Activated CD4-positive, alpha-beta T cell treated with anti-CD3 and anti-CD28 coated beads, Interleukin-2, amount 50 U/mL, for 24 hours (primary cell): ENCODE results near the gene NCOA3.

Source experiments
- DNase-seq, 2 donors: peaks; one replicate each; pipeline ENCODE4 v3.0.0-alpha.2; 2020; ENCODE audit warnings: low read depth in 1 of 2, low spot score in 1 of 2

Gene NCOA3

DNA sequence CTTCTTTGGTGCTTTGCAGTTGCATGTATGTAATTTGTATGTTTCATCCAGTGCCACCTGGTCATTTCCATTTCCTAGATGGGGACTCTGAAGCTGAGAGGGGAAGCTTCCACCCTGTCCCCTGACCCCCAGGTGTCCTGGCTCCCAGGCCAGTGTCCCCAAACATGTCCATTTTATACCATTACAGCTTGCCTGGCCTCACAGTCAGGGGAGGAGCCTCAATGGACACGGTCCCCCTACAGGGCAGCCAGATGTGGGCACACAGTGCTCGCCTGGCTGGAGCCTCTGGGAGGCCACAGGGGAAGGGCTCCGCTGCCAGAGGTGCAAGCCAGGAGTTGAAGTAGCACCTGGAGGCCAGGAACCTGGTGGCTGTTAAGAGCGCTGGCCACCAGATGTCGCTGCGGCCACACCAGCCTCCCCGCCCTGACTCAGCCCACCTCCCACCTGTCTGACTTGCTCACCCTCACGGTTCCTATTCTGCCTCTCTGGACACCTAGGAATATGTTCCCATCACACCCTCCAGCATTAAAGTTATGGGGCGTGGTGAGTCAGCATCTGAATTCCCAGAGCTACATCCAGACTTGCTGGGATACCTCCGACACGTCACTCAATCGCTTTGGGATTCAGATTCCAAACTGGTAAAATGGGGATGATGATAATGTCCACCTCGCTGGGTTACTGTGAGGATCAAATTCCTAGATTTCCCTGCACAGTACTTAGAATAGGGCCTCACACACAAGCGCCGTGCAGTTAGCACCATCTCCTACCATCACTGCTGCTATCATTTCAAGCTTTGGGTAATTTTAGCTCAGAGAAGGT, 176.2 kb downstream of the NCOA3 start:
- DNase-seq, result peak; percentile 28 to 36

DNA sequence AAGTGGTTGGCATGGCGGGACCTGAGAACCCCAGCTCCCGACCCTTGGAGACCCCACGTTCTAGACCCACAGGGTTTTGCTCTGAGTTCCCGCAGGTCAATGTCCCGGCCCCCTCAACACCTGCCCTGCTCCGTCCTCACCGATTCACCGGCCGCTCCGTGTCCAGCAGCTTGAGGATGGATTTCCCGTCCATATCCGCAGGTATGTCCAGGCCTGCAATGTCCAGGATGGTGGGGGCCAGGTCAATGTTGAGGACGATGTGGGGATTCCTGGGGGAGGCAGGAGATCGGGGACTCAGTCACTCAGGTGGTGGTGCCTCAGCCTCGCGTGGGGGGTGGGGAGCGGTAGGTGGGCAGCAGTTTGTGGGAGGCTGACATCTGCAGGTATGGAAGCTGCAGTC, 176.8 kb downstream of the NCOA3 start:
- no peak for DNase-seq

DNA sequence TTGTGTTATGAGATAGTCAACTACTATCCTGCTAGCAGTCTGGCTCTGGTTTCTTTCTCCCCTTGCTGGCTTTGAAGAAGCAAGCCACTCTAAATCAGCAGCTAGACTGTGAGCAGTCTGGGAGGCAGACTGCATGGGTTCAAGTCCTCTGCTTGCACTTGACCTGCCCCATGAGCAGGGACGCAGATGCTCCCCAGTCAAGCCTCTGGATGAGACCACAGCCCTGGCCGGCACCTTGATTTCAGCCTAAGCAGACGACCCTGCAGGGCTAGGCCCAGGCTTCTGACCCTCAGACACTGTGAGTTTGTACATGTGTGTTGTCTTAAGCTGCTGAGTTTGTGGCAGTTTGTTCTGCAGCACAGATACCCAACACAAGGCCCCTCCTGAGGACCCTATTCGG, 177.8 kb downstream of the NCOA3 start:
- DNase-seq, result no peak

DNA sequence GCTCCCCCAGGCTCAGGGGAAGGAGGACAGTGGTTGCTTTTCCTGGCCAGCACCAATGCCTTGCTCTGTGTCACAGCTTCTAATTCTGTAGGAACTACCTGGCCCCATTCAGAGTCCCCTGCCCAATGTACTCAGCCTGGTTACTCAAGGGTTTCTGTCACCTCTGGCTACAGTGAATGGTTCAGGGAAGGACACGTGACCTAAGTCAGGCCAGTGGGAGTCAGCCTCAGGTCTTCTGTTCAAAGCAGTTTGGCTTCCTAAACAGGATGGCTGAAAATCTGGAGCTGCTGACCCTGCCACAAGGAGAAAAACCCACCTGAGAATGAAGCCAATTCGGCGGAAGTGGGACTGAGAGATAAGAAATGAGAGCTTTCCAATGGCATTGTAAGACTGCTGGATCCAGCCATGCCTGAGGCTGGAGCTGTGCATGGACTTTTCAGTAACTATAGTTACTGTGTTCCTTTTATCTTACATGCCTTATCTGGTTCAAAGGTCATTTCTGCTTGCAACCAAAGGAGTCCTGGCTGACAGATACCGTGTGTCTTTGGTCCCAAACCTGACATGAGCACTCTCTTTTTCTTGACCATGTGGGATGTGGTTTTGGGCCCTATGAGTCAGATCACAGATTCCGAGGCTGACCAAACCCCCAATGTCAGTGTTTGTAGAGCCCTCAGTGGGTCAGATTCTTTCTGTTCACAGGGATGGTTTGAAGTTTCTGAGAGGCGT, 179.3 kb downstream of the NCOA3 start:
- no peak for DNase-seq

DNA sequence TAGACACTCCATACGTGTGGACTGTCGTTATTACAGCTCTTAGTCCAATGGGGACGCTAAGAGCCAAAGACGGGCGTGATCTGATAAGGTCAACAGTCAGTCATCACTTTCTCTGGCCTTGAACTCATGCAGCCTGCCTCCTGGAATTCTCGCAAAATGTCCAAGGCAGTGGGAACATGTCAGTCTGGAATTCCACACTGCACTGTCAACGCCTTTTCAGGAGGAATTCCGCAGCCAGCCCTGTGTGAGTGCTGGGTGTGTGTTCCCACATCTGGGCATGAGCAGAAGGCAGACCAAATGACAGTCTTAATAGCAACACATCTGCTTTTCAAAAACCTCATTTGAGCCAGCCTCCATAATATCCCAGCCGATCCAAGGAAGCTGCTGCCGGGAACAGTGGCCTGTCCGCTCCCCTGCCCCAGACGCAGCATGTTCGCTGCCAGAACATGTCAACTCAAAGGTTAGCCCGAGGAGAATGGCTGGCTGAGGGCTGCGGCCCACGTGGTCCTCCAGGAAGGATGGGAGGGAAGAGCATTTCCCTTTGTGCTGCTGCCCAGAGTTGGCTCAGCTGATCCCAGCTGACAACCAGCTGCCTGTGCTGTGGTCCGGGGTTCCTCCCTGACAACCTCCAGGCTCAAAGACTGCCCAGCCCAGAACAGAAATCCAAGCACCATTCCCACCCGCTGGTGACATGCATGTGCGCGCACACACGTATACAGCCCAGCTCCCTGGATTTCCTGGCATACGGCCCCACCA, 180.5 kb downstream of the NCOA3 start:
- no peak for DNase-seq

DNA sequence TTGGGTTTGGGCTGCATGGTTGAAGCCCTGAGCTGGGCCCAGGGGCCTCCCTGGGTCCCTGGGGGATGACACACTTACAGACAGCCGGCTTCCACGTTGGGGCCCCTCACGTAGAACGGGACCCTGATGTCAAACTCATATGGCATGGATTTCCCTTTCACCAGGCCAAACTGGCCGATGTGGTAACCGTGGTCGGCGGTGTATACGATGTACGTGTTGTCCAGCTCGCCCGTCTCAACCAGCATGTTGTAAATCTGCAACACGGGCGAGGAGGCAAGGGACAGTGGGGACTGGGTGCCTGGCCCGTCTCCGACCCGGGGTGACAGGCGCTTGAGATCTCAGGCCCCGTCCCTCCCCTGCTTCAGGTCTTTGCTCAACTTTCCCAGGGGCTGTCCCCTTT, 181.2 kb downstream of the NCOA3 start:
- no peak for DNase-seq

DNA sequence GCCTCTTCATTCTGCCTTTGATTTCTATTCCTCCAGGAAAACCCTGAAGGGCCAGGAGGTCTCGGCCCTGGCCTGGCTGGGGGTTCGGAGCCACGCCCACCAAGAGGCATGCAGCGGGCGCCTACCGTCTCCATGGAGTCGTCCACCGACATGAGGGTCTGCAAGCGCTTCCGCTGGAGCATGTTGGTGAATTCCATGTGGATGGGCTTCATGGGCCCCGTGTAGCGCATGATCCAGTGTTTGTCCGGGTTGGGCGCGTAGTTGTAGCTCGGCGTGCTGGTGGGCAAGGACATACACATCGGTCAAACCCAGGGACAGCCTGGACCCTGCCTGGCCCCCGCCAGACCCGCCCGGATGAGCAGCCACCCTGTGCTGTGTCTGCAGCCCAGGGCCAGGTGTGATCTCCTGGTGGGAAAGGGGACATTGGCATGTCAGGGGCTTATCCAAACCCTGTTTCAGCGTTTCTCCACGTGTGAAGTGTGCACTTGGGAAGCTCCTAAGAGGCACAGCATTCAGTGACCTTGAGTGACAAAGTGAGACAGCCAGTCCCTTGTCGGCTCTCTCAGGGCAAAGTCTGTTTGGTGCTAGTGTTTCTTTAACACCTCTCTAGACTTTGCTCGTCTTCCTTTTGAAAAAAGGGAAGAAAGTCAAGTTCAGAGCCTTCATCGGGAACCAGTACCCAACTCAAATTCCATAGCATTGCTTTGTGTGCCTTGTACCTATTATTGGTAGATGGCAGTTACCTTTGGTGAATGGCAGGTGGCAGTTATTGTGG, 182.8 kb downstream of the NCOA3 start:
- DNase-seq, result no peak

DNA sequence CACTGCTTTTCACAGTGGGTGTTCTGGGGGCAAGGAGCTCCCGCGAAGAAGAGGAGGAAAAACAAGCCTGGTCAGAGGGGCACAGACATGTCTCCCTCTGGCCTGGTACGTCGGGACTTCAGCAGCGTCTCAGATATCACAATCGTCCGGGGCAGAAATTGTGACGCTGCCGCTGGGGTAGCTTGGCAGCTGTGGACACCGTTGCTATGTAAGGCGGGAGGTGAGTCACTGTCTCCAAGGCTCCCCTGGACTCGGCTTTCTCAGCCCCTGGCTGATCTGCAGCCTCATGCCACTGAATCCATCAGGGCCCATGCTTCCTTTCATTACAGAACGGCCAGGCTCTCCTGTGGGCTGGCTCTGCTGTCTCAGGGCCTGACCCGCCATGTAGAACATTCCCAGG, 184.9 kb downstream of the NCOA3 start:
- DNase-seq, result no peak

DNA sequence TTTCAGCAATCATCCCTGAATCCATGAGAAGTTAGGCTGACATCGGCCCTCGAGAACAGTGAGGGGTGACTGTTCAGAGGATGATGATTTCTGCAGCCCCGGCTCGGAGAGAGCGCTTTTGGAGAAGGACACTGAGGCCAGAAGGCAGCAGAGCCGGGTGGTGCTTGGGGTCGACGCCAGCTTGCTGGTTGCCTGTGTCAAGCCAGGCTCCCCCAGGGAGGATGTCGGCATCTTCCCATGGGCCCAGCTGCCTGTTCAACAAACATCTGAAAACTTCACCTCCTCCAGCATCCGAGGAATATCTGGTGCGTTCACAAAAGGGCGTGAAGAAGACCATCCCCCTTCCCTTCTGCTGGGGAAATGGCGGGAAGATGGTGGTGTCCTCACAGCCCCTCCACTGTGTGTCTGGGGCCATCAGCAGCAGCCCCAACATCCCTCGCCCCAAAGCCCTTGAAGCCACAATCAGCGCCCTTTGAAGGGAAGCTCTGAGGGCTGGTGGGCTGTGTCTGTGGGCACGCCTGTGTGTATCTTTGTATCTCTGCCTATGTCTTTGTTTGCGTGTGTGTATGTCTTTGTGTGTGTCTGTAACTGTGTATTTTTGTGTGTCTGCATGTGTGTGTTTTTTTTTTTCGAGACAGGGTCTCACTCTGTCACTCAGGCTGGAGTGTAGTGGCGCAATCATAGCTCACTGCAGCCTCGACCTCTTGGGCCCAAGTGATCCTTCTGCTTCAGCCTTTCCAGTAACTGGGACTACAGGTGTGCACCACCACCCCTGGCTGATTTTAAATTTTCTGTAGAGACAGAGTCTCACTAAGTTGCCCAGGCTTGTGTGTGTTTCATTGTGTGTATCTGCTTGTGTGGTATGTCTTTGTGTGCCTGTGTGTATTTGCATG, 185.7 kb downstream of the NCOA3 start:
- DNase-seq, result no peak

DNA sequence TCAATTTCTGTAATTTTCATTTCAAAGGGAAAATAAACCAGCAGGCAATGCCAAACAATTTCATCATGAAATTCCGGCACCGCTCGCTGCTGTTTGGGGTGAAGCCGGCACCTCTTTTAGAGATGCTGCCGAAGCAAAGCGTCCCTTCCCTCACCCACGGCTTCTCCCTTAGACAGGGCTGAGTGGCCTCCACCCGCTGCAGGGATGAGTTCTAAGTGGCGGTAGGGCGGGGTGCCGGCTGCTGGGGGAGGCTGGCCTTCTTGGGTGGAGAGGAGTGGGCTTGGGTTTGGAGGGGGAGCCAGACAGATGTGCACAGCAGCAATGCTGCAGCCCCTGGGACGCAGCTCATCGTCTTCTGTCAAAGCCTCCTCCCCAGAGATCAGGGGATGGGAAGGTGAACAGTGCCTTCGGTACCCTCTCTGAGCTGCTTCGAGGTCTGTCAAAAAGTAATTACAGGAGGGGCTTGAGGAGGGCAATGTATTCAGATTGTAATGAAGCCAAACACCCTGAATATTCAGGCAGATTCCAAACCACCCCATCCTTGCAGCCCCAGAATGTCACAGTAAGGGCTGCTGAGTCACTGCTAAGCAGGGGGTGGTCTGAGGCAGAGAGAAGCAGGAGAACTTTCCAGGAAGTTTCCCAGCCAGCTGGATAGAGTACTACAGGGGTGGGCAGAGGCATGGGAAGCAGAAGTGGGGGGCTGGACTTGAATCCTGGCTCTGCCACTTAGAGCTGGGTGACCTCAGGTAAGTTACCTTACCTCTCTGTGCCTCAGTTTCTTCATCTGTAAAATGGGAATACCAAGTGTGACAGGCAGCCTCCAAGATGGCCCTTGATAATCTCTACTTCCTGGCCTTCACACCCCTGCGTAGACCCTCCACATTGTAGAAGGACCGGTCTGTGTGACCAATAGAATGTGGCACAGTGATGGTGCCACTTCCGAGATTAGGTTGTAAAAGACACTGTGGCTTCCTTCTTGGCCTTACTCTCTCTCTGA, 187.0 kb downstream of the NCOA3 start:
- DNase-seq, result no peak

DNA sequence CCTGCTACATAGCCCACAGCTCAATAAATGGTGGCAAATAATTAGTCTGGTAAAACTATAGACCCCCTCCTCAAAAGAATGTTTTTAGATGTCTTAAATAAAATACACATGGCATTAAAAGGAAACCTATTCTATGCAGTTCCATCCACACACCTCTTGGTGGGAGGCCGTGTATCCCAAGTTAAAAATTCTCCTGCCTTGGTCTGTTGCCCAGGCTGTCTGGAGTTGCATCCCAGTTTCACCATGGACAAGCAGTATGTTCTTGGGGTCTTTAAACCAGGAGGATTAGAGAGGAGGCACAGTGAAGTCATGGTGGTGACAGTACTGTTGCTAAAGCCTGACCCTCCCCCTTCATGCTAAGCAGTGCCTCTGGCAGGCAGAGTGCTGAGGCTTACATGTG, 188.0 kb downstream of the NCOA3 start:
- DNase-seq, result no peak

DNA sequence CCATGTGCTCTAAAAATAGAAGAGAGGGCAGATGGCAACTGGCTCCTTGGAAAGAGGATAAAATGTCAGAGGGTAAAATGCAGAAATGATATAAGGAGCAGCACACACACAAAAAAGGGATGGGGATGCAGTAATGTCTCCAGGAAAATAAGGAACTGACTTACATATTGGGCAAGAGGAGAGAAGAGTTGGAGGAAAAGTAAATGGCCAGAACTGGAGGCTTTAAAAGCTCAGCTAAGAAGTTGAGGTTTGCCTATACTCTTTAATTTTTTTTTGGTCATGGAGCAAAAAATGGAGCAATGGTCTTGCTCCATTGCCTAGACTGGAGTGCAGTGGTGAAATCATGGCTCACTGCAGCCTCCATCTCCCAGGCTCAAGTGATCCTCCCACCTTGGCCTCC, 189.9 kb downstream of the NCOA3 start:
- DNase-seq, result no peak

DNA sequence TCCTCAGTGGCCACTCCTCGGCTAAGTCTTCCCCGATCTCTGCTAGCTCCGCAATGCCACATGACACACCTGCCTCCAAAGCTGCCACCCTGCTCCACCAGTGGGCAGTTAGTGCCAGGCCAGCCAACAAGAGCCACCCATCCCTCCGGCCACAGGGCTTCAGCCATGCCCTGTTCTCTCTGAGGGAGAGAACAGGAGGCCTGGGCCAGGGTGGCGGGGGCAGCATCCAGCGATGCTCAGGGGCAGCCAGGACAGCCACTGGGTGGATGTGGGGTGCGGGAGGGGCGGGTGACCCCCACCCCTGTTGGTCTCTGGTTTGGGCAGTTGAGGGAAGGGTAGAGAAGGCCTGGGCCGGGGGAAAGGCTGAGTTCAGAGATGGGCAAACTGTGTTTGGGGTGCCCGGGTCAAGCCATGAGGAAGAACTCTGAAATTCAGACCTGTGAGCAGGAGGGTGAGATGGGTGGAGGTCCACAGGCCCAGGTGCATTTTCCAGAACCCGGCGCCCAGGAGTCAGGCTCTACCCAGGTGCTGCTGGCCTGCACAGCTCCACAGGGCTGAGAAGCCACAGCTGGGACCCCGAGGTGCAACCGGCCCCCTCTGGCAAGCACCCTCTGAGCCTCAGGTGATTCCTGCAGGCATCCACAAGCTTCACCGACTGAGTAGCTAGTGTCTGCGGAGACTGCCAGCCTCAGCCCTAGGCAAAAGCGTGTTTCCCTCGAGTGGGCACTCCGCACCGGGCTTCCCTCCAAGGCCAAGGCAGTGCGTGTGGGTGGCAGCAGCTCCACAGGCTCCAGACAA, 192.5 kb downstream of the NCOA3 start:
- DNase-seq, result no peak

DNA sequence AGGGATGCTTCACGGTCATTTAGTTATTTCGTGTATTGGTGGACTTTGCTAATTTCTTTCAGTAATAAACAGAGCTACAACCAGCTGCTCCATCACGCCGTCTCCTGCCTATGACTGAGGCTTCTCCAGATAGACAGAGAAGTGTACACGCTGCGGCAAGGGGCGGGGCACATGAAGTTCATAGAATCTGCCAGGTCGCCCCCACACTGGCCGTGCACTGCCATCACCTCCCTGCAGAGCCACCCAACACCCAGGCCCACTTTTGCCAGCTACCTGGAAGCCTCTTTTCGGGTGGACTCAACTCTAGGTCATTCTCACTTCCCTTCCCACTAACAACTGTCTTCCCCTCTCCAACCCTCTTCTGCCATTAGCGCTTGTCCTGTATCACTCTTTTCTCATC, 195.2 kb downstream of the NCOA3 start:
- DNase-seq, result no peak

DNA sequence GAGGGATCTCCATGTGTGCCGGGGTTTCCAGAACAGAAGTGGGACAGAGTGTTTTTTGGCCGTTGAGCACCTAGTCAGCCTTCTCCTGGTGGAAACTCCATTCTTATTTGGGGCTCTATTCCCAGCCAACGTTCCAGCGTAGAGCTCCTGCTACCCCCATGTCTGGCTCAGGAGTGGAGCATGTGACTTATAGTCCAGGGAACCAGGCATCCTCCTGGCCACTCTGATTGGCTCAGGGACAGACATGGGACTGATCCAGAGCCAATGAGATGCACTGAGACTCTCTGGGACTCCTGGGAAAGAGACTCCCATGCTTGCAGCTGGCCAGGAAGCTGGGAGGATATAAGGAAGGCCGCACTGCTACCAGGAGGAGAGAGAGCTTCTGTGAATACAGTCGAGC, 196.5 kb downstream of the NCOA3 start:
- DNase-seq, result no peak

DNA sequence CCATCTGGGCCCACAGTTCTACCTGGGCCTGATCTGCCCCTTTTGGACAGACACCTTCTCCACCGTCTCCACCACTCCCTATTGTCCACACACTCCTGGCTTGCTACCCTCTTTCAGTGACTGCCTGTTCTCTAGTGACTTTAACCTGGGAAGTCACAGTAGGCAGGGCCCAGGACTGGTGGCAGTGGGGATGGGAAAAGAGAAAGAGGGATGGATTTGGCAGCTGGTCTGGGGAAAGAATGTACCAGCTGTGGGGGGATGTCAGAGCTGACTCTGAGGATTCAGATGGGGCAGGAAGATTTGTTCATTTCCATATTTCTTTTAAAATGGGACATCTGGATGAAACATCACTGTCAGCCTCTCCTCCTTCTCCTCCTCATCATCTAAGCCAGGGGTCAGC, 198.1 kb downstream of the NCOA3 start:
- DNase-seq, result no peak

DNA sequence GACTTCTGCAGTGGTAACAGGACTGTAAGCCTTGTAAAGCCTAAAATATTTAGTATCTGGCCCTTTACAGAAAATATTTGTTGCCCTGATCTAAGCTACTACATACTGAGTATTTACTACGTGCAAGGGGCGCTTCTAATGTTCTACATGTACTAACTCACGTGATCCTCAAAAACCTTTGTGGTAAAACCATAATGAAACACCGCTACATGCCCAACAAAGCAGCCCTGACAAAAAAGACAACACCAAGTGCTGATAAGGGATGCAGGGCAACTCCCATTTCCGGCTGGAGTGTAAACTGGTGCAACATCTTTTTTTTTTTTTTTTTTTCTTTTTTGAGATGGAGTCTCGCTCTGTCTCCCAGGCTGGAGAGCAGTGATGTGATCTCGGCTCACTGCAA, 198.6 kb downstream of the NCOA3 start:
- DNase-seq, result no peak

DNA sequence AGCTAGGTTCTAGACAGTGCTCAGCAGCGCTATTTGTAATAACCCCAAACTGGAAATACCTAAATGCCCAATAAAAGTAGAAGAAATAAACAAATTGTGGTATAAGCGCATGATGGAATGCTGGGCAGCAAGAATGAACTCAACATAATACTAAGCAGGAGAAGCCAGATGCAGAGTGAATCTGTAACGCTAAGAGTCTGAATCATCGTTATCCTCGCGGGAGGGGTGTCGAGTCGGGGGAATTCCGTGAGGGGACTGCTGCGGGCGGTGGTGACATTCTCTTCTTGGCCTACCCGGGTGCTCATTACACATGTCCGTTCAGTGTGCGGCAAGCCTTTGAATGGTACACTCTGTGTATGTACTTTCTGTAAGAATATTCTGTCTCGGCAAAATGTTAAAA, 199.9 kb downstream of the NCOA3 start:
- DNase-seq, result no peak
